GM18909 (cell line): Measurements from ENCODE around the gene ARMC8.
A peak's percentile ranks its signal among the peaks of the same experiment; 100 is the strongest.

Source experiments
- ATAC-seq: cut with Tn5 transposase; IDR thresholded peaks from one replicate; pipeline ENCODE4 v1.9.1; 2021; ENCODE audit warnings: mild to moderate bottlenecking; ENCODE audit not compliant: unreplicated experiment, poor library complexity

Gene ARMC8

DNA sequence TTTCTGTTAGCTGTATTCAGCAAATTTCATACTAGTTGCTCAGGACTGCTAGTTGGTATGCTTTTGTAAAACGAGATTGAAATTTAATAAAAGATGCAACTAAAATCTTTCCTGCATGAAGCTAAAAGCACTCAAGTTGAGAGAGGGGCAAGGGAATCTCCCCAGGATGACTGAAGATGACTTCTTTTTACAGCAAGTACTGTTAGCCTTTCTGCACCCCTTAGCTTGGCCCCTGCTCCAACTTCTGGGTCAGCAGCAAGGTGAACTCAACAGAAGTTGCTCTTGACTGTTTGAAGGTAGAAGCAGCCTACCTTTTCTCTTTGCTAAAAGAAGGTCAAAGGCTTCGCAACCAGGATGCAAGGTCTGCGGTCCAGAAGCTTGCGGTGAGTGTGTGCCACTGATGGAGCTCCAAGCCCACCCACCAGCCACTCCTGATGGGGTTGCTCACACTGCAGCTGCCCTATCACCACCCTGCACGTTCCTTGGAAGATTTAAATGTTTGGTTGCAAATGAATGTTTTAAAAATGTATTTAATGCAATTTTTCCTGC lies 110.0 kb downstream of the ARMC8 start:
- ATAC-seq, result no peak

DNA sequence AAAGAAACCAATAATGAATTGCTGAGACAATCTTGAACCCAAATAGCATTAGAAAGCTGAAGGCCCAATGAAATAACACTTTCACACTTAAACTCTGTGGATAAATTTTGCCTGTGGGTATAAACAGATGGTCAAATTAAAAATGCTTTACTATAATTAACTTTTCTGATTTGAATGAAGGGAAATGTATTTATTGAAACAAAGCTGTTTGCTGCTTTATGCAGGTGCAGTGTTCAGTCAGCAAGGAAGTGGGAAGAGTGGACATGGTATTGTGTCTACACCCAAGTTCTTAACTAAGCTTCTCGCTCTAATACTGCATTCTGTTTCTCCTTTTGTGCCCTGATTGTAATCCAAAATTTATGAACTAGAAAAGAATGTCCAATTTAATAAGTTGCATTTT lies 110.8 kb downstream of the ARMC8 start:
- no peak for ATAC-seq

DNA sequence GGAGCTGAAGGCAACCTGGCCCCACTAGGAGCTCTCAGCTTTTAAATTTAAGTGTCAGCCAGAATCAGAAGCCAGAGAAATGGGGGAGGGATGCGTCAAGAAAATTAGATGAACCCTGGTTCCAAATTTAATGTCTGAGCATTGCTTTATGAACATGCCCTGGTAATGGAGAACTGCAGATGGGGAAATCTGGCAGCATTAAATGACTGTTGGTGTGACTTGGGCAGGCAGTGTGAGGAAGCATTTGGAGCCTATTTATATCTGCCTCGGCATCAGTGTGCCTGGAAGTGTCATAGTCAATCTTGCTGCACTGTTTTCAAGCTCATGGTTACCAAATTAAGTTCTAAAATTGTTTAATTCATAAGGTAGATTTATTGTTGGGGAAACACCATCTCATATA lies 113.5 kb downstream of the ARMC8 start:
- ATAC-seq, result no peak

DNA sequence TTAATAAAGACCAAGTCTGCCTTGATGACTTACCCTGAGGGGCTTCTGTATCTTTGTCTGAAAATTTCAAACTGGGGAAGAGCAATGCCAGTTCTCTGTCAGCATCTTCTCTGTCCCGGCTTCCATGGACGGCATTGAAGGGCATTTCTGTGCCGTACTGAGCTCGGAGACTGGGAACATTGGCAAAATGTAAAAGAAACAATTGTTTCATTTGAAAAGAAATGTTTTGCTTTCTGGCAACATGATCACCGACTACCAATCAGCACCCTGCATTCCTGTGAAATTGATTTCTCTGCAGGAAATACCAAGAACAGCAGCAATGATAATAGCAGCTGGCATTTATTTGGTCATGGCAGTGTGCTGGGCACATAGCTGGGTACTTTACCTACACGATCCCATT lies 116.4 kb downstream of the ARMC8 start:
- no peak for ATAC-seq

DNA sequence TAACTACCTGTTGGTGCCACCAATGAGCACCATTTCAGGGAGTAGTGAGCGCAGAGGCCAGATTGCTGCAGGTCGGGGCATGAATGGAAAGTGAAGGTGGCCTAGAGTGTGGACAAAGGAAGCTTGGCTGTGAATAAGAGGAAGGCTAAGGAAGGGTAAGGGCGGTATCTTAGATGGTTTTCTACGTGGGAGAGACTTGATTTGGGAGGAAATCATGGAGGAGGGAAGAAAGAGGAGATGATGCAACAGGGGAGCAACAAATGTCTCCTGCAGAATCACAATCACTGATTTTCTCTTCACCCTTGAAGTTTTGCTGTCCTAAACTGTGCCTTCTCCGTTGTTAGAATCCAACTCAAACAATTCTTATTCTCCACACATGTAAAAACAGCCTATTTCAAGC lies 120.8 kb downstream of the ARMC8 start:
- no peak for ATAC-seq

DNA sequence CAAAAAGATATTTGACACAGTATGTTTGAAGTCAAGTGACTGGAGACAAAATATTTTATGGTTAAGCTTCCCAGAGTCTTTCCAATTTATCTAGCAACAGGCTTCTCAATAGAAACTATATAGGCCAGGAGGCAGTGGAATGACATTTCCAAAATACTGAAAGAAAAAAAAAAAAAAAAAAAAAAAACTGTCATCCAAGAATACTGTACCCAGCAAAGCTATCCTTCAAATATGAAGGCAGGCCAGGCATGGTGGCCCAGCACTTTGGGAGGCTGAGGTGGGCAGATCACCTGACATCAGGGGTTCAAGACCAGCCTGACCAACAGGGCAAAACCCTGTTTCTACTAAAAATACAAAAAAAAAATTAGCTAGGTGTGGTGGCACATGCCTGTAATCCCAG lies 121.7 kb downstream of the ARMC8 start:
- no peak for ATAC-seq

DNA sequence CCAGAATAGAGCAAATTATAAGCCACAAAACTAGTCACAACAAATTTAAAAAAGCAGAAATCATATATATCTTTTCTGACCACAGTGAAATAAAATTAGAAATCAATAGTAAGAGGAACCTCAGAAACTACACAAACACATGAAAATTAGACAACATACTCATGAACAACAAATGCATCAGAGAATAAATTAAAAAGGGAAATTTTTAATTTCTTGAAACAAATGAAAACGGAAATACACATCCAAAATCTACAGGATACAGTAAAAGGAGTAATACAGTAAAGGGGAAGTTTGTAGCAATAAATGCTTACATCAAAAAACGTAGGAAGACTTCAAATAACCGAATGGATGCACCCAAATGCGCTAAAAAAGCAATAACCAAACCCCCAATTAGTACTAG lies 123.4 kb downstream of the ARMC8 start:
- ATAC-seq, result no peak

DNA sequence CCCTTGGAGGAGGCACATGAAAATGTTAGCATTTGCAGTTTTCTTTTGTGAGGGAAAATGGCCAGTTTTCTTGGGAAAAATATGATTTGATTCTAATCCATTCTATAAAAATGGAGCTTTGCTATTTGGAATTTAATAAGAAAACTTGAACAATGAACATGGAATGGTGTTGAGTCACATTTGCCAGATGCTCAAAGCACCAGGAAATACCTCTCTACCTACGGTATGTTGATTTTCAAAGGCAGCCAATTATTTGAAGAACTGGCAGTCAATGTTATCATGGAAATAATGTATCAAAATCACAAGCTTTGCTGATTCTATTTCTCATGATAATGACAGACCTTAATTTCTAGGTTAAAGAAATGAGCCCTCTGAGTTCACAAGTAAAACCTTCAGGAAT lies 127.7 kb downstream of the ARMC8 start:
- ATAC-seq, result no peak

DNA sequence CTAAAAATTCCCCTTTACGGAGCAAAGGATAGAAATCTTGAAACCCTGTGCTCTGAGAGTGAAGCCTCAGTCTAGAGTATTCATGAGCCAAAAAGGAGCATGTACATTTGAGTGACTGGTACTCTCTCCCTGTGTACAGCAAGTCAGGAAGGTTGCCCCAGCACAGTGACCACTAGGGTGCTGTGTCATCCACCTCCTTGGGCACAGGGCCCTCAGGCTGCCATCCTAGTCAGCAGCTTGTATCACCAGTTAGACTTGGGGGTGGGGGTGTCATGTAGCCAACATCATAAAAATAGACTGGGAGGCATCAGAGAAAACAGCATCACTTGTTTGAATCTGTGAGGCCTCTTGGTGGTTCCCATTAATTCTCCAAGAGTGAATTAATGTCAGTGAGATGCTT lies 130.6 kb downstream of the ARMC8 start:
- no peak for ATAC-seq

DNA sequence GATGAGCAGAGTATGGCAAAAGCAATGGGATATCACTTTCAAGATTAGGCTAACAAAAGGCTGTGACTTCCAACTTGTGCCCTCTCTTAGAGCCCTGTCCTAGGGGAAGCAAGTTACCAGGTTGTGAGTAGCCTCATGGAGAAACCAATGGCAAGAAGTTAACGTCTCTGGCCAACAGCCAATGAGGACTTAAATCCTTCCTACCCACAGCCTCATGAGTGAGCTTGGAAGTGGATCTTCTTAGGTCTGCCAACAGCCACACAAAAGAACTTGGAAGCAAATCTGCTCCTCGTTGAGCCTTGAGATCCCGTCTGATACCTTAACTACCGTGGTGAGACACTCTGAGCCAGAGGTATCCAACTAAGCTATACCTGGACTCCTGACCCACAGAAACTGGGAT lies 136.9 kb downstream of the ARMC8 start:
- ATAC-seq, result no peak

DNA sequence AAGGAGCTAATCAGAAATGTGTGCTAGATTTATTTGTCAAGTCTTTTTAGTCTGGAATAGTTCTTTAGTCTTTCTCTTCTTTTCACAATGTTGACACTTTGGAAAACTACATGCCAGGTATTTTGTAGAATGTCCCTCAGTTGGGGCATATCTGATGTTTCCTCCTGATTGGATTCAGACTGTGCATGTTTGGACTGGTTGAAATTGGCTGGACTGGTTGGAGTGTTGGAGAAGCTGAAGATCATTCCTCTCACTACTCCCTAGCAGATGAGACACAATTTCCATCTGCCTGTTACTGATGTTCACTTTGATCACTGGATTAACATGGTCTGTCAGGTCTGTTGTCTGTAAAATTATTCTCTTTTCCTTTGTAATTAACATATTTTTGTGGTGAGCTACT lies 138.9 kb downstream of the ARMC8 start:
- ATAC-seq, result no peak

DNA sequence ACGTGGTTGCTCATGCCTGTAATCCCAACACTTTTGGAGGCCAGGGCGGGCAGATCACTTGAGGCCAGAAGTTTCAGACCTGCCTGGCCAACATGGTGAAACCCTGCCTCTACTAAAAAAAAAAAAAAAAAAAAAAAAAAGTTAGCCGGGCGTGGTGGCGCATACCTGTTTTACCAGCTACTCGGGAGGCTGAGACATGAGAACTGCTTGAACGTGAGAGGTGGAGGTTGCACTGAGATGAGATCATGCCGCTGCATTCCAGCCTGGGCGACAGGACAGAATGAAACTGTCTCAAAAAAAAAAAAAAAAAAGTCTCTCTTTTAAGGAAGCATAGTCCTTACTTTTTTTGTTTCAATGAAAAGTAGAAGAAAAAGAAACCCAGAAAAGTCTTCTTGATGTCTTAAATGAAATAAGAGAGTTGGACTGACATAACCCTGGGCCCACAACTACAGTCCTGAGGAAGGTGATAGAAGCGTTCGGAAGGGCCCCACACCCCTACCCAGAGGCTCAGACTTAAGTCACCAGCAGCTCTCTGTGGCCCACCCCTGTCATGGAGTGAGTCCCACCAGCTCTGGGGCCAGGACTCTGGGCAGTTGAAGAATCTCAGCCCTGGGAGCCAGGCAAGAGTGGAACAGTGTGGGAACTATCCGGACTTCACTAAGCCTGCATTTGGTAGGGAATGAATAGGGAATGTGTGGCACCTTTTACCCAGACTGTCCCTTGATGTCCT lies 139.9 kb downstream of the ARMC8 start:
- ATAC-seq, result no peak

DNA sequence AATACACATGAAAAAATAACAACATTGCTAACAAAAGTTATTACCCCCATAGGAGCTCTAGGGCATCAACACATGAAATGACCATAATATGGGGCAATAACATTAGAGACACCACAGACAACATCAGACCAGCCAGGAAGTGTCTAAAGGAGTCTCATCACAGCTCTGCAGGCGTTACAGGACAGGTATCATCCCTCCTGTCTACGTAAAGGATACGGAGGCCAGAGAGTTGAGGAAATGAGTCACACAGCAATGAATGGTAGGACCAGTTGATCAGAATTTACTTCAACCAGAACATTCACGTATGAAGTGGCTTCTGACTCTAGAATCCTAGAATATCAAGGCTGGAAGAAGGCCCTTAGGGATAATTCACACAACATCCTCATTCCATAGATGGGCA lies 140.7 kb downstream of the ARMC8 start:
- ATAC-seq, result no peak

DNA sequence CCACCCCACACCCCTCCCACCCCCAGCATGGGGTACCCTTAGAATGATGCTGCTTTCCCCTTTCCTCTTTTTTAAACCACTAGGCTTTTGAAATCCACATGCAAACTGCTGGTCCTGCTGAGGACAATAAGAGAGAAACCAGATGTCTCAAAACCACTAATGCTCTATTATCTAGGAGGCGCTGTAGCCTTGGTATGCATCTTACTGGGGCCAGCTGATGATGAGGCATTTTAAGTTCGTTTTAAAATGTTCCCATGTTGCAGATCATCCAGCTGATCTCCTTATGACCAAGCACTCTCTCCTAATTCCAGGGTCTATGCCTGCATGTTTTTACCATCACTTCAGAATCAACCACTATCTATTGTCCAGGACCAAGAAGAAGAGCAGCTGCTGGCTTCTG lies 141.2 kb downstream of the ARMC8 start:
- ATAC-seq, result no peak

DNA sequence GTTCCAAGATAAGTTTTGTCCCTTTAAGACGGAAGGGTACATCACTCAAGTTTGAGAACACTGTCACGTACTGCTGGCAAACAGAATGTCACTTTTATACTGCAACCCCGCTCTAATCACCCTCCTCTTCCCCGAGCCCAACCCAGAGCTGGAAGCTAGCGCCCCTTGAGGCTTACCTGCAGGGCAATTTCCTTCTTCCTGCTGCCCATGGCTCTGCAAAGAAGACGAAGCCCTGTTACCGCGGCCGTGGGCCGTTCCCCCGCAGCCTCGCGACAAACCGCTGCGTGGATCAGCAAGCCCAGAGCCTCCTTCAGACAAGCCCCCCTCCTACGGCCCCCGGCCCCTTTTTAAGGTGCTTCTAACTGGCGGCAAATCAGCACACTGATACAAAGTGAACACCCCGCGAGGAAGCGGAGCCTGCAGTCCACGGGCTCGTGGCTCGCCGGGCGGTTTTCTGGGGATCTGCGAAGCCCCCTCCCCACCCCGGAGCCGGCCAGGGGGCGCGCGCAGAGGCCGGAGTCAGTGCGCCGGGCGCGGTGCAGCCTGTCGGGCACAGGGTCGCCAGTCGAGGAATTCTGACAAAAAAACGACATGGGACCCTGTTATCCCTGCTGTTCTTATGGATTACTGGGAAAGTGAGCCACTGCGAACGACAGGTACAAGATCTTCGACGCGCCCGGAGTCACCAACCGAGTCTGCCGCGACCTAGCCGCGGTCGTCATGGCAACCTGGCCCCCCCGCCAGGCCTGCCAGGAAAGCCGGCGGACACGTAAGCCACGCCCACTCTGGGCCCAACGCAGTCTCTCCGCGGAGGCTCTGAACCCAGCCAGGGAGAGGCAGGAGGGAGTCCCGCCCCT lies 142.3 kb downstream of the ARMC8 start, which contains the start of gene NME9:
TSS of gene NME9 (minus strand) at position 725 of the 857 bp plus-strand sequence. CDS start at position 209, 516 bp downstream.
- peak; percentile 81 for ATAC-seq

DNA sequence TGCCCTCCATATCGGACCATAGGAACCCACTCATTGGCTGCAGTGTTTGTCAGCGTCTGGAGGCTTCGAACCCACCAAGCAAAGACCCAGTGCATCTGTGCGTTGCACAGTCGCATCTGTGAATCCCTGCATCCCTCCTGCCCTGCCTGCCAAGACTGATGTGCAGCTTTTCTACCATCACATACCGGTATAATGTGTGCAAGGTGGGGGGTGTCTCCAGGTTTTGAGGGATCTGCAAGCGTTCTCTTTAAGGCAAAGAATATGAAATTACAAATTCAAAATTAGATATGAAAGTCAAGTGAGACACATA lies 142.8 kb downstream of the ARMC8 start:
- no peak for ATAC-seq

DNA sequence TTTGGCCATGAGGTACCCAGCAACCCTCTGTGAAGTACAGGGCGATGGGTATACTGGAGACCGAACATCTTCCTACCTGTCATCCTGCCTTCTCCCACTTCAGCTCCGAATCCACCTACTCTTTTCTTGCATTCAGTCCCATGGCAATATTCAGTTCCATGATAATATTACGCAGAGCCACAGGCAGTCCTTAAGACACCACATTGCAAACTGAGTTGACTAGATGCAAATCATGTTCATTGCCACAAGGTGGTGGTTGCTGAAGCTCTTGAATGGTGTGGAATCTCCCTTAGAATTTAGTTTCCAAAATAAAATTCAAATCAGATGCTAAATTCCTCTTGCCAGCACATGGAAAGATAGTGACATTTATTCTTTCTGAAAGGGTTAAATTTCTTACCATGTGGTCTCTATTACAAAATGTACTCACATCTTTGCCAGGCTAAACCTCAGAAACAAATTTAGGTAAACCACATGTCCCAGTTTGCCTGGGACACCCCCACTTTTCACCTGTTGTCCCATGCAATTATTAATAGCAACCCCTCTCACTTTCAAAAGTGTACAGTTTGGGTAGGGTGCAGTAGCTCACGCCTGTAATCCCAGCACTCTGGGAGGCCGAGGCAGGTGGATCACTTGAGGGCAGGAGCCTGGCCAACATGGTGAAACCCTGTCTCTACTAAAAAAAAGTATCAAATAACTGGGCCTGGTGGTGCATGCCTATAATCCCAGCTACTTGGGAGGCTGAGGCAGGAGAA lies 144.2 kb downstream of the ARMC8 start:
- no peak for ATAC-seq

DNA sequence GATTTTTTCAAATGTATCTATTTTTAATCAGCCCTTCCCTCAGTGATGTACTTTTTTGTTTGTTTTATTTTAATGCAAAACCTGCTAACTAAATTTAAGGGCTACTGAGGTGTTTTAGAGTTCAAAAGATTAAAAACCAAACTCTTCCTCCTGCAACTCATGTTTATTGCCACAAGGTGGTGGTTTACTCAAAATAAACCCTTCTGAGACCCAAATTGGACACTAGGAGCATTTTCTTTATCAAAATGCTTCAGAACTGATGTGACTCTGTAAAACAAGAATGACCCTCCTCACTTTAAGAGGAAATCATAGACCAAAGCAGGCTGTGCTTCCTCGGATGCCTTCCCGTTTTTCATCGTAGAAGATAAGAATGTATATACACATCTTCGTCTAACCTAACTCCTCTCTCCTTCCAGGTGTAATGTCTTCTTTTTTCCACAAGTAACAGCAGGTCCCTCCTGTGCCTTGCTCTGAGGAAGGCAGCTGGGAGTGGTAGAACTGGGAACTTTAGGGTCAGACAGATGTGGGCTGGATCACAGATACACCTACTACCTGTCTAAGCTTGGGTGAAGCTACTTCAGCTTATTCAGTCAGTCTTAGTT lies 145.5 kb downstream of the ARMC8 start:
- ATAC-seq, result no peak

DNA sequence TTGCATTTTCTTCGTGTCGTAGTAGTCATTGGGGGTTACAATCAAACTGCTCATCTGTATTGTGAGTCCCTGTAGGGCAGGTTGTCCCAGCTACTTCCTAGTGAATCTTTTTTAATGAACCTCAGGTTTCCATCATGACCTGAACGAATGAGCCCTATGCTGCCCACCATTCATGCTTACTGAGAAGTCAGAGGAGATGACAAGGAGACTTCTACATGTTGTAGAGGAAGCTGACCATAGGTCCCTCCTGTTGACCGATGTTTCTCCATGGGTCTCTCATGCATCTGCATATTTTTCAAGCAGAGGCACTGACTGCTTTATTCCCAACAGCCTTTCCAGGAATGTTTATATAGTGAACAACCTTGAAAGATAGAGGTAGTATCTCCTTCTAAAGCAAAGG lies 147.5 kb downstream of the ARMC8 start:
- no peak for ATAC-seq

DNA sequence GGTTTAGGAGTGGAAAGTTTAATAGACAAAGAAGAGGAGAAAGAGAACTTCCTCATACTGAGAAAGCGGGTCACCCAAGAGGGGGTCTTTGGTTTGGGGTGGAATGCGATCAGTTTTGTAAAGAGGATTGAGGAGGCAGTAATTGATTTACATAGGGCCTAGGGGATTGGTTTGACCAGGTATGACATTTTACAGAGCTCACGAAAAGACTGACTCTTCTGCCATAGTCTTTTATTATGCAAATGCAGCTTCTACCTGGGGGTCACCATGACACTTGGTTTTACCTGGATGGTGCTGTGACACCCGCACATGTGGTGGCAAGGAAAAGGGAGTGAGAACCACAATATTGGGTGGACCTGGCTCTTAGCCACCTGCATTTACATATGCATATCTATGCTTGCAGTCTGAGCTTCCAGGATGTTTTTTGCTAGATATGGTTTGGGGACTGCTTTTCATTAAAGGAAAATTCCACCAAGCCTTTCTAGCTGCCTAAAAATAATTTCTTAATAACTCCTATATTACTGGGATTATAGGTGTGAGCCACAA lies 149.4 kb downstream of the ARMC8 start:
- no peak for ATAC-seq
